WTC11 (cell line): ENCODE data around the gene PLA2G1B. TPM values are rescaled to one million over a fixed set of nuclear protein-coding genes. Genes with fewer than 3 reads are reported as not detected.
A peak's percentile ranks its signal among the peaks of the same experiment; 100 is the strongest.

Source experiments
- ATAC-seq: fragments of 200-7000 bp; cut with Tn5 transposase; 2 replicates; pipeline ENCODE4 v1.10.0; 2021; ENCODE audit warnings: mild to moderate bottlenecking, moderate library complexity
- CTCF ChIA-PET: fragments of 300-600 bp; sonication (Branson Sonifier 250); formaldehyde crosslinking; loops from one replicate; lab custom pipeline; 2021; ENCODE audit warnings: antibody characterized with exemption; lab: Charles Lee
- POLR2A ChIA-PET: fragments of 350-600 bp; sonication (Branson Sonifier 250); formaldehyde crosslinking; loops from one replicate; lab custom pipeline; 2021; ENCODE audit warnings: antibody characterized with exemption; lab: Charles Lee
- DNase-seq: peaks from one replicate; pipeline ENCODE4 v3.0.0; 2021; ENCODE audit warnings: low spot score
- H3K27ac Mint-ChIP-seq: 2 replicates; pipeline ENCODE4 v1.8.0; 2021; ENCODE audit warnings: mixed read lengths
- H3K27me3 Mint-ChIP-seq: 2 replicates; pipeline ENCODE4 v1.8.0; 2021; ENCODE audit warnings: low read depth, mild to moderate bottlenecking, moderate library complexity, mixed read lengths
- H3K36me3 Mint-ChIP-seq: 2 replicates; pipeline ENCODE4 v1.8.0; 2021; ENCODE audit warnings: mixed read lengths
- H3K4me1 Mint-ChIP-seq: 2 replicates; pipeline ENCODE4 v1.8.0; 2022; ENCODE audit warnings: mixed read lengths
- H3K4me3 Mint-ChIP-seq: 2 replicates; pipeline ENCODE4 v1.8.0; 2021; ENCODE audit warnings: mild to moderate bottlenecking, moderate library complexity, mixed read lengths
- H3K9me3 Mint-ChIP-seq: 2 replicates; pipeline ENCODE4 v1.8.0; 2021; ENCODE audit warnings: mixed read lengths
- JAZF1 ChIP-seq: fragments of 250-450 bp; sonication (Bioruptor Pico); IDR thresholded peaks from 2 replicates; pipeline ENCODE4 v1.9.0; 2021; ENCODE audit warnings: moderate library complexity, mild to moderate bottlenecking, inconsistent platforms
- NFYB ChIP-seq: sonication (generic); formaldehyde crosslinking; conservative IDR thresholded peaks from 2 replicates; pipeline ENCODE4 v1.8.0; 2022; ENCODE audit warnings: low read depth, missing genetic modification reagents
- NR1H2 ChIP-seq: sonication (generic); formaldehyde crosslinking; IDR thresholded peaks from 2 replicates; pipeline ENCODE4 v1.9.0; 2021; ENCODE audit warnings: mild to moderate bottlenecking, moderate library complexity, missing genetic modification reagents
- NR3C1 ChIP-seq: sonication (generic); formaldehyde crosslinking; conservative IDR thresholded peaks from 2 replicates; pipeline ENCODE4 v1.8.1; 2023; ENCODE audit warnings: low read depth, mild to moderate bottlenecking, missing genetic modification reagents
- TEAD1 ChIP-seq: sonication (generic); formaldehyde crosslinking; IDR thresholded peaks from 2 replicates; pipeline ENCODE4 v1.8.0; 2022; ENCODE audit warnings: mild to moderate bottlenecking, missing genetic modification reagents
- ZNF219 ChIP-seq: sonication (generic); formaldehyde crosslinking; IDR thresholded peaks from 2 replicates; pipeline ENCODE4 v1.8.0; 2023; ENCODE audit warnings: missing genetic modification reagents, mild to moderate bottlenecking, borderline replicate concordance
- total RNA-seq: library from RNA; stranded (reverse); gene quantifications from 3 replicates; pipeline ENCODE4 v1.2.3, GENCODE V29; 2021
- TF ChIP-seq, protein P1 (sequence below): sonication (generic); formaldehyde crosslinking; IDR thresholded peaks from 2 replicates; pipeline ENCODE4 v1.8.1; 2022; ENCODE audit warnings: mild to moderate bottlenecking, missing genetic modification reagents, moderate library complexity, borderline replicate concordance
- TF ChIP-seq, protein P2 (sequence below): sonication (generic); formaldehyde crosslinking; IDR thresholded peaks from 2 replicates; pipeline ENCODE4 v1.8.0; 2022; ENCODE audit warnings: mild to moderate bottlenecking, missing genetic modification reagents
- TF ChIP-seq, protein P3 (sequence below): sonication (generic); formaldehyde crosslinking; IDR thresholded peaks from 2 replicates; pipeline ENCODE4 v1.8.1; 2023; ENCODE audit warnings: mild to moderate bottlenecking, missing genetic modification reagents, moderate library complexity
- TF ChIP-seq, protein P4 (sequence below): sonication (generic); formaldehyde crosslinking; IDR thresholded peaks from 2 replicates; pipeline ENCODE4 v1.8.1; 2023; ENCODE audit warnings: mild to moderate bottlenecking, missing genetic modification reagents, borderline replicate concordance
- TF ChIP-seq, protein P5 (sequence below): fragments of 250-450 bp; sonication (Bioruptor Pico); IDR thresholded peaks from 2 replicates; pipeline ENCODE4 v1.9.0; 2021; ENCODE audit warnings: mild to moderate bottlenecking, borderline replicate concordance
- TF ChIP-seq, protein P6 (sequence below): sonication (generic); formaldehyde crosslinking; IDR thresholded peaks from 2 replicates; pipeline ENCODE4 v1.8.0; 2023; ENCODE audit warnings: missing genetic modification reagents
- TF ChIP-seq, protein P7 (sequence below): fragments of 250-450 bp; sonication (Bioruptor Pico); conservative IDR thresholded peaks from 2 replicates; pipeline ENCODE4 v1.9.0; 2021; ENCODE audit warnings: mild to moderate bottlenecking

The PLA2G1B gene
- total RNA-seq, 1 experiment from 2014 or later: 1.8 TPM

DNA sequence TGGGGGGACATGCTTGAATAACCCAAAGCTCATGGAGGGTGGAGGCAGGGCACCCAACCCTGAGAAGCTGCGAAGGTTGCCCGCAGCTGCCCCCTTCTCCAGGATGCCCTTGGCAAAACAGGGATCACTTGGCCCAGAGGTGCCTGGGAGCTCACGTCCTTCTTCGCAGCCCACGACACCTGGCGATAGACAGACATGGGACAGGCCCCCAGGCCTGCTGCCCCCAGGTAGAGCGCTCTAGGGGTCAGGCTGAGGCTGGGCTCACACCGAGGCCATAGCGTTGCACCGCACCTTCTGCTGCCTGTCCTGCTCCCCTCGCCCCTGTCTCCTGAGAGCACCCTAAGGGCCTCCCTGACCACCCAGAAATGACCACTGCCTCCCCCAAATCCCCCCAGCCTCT lies 20.2 kb upstream of the PLA2G1B start (continued):
- TF ChIP-seq, protein P1, sequence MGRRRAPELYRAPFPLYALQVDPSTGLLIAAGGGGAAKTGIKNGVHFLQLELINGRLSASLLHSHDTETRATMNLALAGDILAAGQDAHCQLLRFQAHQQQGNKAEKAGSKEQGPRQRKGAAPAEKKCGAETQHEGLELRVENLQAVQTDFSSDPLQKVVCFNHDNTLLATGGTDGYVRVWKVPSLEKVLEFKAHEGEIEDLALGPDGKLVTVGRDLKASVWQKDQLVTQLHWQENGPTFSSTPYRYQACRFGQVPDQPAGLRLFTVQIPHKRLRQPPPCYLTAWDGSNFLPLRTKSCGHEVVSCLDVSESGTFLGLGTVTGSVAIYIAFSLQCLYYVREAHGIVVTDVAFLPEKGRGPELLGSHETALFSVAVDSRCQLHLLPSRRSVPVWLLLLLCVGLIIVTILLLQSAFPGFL: no peak
- no peak for TF ChIP-seq NR3C1 (CRISPR knock-in tag)
- TF ChIP-seq, protein P2, sequence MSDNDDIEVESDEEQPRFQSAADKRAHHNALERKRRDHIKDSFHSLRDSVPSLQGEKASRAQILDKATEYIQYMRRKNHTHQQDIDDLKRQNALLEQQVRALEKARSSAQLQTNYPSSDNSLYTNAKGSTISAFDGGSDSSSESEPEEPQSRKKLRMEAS (CRISPR knock-in tag): no peak
- TF ChIP-seq, protein P3, sequence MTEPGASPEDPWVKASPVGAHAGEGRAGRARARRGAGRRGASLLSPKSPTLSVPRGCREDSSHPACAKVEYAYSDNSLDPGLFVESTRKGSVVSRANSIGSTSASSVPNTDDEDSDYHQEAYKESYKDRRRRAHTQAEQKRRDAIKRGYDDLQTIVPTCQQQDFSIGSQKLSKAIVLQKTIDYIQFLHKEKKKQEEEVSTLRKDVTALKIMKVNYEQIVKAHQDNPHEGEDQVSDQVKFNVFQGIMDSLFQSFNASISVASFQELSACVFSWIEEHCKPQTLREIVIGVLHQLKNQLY (CRISPR knock-in tag): no peak

DNA sequence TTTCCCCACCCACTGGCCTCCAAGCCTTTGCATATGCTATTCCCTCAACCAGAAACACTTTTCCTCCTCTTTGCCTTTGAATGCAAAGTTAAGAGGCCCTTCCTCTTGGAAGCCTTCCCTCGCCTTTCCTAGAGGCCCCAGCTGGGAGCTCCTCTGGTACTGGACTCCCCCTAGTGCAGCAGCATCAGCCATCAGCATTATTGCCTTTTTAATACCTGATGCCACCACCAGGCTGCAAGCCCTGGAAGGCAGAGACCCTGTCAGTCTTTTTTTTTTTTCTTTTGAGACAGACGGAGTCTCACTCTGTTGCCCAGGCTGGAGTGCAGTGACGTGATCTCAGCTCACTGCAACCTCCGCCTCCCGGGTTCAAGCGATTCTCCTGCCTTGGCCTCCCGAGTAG lies 19.1 kb upstream of the PLA2G1B start:
- no peaks in the 10 kb centered on the region for H3K9me3 Mint-ChIP-seq
- TF ChIP-seq ZNF219 (CRISPR knock-in tag) (no peak), TEAD1 (no peak), NR1H2 (CRISPR knock-in tag) (no peak)
- TF ChIP-seq, protein P4, sequence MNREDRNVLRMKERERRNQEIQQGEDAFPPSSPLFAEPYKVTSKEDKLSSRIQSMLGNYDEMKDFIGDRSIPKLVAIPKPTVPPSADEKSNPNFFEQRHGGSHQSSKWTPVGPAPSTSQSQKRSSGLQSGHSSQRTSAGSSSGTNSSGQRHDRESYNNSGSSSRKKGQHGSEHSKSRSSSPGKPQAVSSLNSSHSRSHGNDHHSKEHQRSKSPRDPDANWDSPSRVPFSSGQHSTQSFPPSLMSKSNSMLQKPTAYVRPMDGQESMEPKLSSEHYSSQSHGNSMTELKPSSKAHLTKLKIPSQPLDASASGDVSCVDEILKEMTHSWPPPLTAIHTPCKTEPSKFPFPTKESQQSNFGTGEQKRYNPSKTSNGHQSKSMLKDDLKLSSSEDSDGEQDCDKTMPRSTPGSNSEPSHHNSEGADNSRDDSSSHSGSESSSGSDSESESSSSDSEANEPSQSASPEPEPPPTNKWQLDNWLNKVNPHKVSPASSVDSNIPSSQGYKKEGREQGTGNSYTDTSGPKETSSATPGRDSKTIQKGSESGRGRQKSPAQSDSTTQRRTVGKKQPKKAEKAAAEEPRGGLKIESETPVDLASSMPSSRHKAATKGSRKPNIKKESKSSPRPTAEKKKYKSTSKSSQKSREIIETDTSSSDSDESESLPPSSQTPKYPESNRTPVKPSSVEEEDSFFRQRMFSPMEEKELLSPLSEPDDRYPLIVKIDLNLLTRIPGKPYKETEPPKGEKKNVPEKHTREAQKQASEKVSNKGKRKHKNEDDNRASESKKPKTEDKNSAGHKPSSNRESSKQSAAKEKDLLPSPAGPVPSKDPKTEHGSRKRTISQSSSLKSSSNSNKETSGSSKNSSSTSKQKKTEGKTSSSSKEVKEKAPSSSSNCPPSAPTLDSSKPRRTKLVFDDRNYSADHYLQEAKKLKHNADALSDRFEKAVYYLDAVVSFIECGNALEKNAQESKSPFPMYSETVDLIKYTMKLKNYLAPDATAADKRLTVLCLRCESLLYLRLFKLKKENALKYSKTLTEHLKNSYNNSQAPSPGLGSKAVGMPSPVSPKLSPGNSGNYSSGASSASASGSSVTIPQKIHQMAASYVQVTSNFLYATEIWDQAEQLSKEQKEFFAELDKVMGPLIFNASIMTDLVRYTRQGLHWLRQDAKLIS (CRISPR knock-in tag): no peak
- peaks cover 28% of the 10 kb centered on the region for H3K36me3 Mint-ChIP-seq
- POLR2A ChIA-PET: interaction anchor here (0.6 to 0.7 kb wide), 2 partner anchors 15 to 84 kb away, joined by 3 to 7 read pairs; no protein-coding TSS in a partner anchor
- no peak overlapping the region for H3K4me3 Mint-ChIP-seq
- ATAC-seq: peak; percentile 41
- H3K27ac Mint-ChIP-seq: no peak overlapping the region
- H3K4me1 Mint-ChIP-seq: no peaks in the 10 kb centered on the region
- H3K27me3 Mint-ChIP-seq: no peaks in the 10 kb centered on the region
- CTCF ChIA-PET: interaction anchor here (0.6 to 1.3 kb wide), 10 partner anchors 15 to 396 kb away, joined by 3 to 8 read pairs (median 3); partner anchors contain the start of genes PLA2G1B and SIRT4
- DNase-seq: no peak

DNA sequence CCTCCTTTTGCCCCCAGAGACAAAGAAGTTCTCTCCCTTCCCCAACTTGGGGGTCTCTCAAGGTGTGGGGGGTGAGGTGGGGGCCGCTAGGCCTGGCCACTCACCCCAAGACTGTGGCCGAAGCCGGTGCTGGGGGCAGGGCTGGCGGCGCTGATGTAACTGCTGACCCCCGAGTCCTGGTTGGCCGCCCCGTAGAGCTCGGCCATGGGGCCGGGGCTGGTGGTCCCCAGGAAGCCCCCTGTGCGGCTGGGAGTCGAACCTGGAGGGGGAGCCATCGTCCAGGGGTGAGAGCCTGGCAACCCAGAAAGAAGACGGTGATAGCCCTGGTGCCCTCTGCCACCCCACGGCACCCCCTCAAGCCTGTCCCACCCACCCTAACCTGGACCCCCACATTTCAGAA lies 18.5 kb upstream of the PLA2G1B start:
- Mint-ChIP-seq H3K36me3 (peaks cover 25% of the 10 kb centered on the region), H3K27ac (no peak overlapping the region), H3K27me3 (no peaks in the 10 kb centered on the region), H3K4me3 (no peak overlapping the region), H3K9me3 (no peaks in the 10 kb centered on the region), H3K4me1 (no peaks in the 10 kb centered on the region)
- TF ChIP-seq, protein P5, sequence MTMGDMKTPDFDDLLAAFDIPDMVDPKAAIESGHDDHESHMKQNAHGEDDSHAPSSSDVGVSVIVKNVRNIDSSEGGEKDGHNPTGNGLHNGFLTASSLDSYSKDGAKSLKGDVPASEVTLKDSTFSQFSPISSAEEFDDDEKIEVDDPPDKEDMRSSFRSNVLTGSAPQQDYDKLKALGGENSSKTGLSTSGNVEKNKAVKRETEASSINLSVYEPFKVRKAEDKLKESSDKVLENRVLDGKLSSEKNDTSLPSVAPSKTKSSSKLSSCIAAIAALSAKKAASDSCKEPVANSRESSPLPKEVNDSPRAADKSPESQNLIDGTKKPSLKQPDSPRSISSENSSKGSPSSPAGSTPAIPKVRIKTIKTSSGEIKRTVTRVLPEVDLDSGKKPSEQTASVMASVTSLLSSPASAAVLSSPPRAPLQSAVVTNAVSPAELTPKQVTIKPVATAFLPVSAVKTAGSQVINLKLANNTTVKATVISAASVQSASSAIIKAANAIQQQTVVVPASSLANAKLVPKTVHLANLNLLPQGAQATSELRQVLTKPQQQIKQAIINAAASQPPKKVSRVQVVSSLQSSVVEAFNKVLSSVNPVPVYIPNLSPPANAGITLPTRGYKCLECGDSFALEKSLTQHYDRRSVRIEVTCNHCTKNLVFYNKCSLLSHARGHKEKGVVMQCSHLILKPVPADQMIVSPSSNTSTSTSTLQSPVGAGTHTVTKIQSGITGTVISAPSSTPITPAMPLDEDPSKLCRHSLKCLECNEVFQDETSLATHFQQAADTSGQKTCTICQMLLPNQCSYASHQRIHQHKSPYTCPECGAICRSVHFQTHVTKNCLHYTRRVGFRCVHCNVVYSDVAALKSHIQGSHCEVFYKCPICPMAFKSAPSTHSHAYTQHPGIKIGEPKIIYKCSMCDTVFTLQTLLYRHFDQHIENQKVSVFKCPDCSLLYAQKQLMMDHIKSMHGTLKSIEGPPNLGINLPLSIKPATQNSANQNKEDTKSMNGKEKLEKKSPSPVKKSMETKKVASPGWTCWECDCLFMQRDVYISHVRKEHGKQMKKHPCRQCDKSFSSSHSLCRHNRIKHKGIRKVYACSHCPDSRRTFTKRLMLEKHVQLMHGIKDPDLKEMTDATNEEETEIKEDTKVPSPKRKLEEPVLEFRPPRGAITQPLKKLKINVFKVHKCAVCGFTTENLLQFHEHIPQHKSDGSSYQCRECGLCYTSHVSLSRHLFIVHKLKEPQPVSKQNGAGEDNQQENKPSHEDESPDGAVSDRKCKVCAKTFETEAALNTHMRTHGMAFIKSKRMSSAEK (CRISPR knock-in tag): no peak
- TF ChIP-seq TEAD1: no peak
- TF ChIP-seq JAZF1 (CRISPR knock-in tag): no peak
- TF ChIP-seq NFYB (CRISPR knock-in tag): no peak
- TF ChIP-seq, protein P6, sequence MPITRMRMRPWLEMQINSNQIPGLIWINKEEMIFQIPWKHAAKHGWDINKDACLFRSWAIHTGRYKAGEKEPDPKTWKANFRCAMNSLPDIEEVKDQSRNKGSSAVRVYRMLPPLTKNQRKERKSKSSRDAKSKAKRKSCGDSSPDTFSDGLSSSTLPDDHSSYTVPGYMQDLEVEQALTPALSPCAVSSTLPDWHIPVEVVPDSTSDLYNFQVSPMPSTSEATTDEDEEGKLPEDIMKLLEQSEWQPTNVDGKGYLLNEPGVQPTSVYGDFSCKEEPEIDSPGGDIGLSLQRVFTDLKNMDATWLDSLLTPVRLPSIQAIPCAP: no peak
- TF ChIP-seq, protein P7, sequence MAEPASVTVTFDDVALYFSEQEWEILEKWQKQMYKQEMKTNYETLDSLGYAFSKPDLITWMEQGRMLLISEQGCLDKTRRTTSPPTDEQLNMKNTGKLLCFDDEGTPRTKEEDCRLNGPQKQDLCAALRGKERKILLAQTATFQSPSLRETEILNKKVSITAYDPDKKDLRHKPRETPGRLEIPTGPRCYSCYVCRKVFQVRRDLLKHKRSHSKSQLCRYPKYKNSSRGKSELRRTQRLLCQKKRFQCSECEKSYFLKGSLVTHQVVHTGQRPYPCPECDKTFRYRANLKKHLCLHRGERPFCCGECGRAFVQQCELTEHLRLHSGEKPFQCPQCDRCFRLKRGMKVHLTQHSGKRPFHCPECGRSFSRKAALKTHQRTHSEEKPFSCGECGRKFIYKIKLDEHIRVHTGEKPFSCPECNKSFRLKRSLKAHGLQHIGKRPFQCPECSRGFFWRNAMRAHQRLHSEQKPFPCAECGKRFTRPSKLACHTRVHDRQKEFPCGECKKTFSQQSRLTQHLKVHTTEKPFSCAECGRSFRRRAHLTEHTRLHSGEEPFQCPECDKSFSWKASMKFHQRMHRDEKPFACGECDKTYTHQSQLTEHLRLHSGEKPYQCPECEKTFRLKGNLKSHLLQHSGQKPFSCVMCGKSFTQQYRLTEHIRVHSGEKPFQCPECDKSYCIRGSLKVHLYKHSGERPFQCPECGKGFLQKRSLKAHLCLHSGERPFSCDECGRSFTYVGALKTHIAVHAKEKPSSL (CRISPR knock-in tag): no peak
- DNase-seq (no peak), ATAC-seq (no peak)
- ChIA-PET CTCF (interaction anchor here (0.6 to 1.3 kb wide), 9 partner anchors 16 to 395 kb away, joined by 3 to 8 read pairs (median 3); partner anchors contain the start of gene PLA2G1B), POLR2A (interaction anchor here (0.7 kb wide), 1 partner anchor 15 kb away, joined by 3 read pairs; no protein-coding TSS in a partner anchor)
